Prostate gland (tissue), 2 donors: Measurements from ENCODE around the gene CDK5RAP2.

Experiments used
- CTCF ChIP-seq, 4 experiments: fragments of 200-600 bp in 2 of 4; fragments of 450-650 bp in 2 of 4; sonication (generic) in 2 of 4; IDR thresholded peaks; 1 replicate in 3 of 4; 2 replicates in 1 of 4; pipeline ENCODE4 v1.5.1; 2016 to 2019; ENCODE audit warnings: antibody characterized with exemption in 4 of 4, mild to moderate bottlenecking in 2 of 4, moderate library complexity in 2 of 4
- POLR2A ChIP-seq: fragments of 450-650 bp; IDR thresholded peaks from one replicate; pipeline ENCODE4 v1.6.1; 2016; ENCODE audit warnings: antibody characterized with exemption, mild to moderate bottlenecking
- POLR2AphosphoS5 ChIP-seq: sonication (generic); formaldehyde crosslinking; IDR thresholded peaks from one replicate; pipeline ENCODE4 v1.6.1; 2017; ENCODE audit warnings: antibody characterized with exemption

- TF ChIP-seq POLR2AphosphoS5: no peak
- TF ChIP-seq CTCF (IDR thresholded peaks at IDR 0.05): no peak
- TF ChIP-seq POLR2A: no peak
Measured at GRCh38 chr9:120383611-120383998, 196.4 kb downstream of the CDK5RAP2 start.
